Stimulated activated CD4-positive, alpha-beta T cell treated with anti-CD3 and anti-CD28 coated beads, Interleukin-1b, Interleukin-23, amount 100 ng/mL, for 4 hours (primary cell): Measurements from ENCODE around the gene CCDC30.
"Not testable (repeated sequence)": the region's sequence is repeated elsewhere in the genome, so short reads cannot be mapped to it uniquely, and the experiment has no call there.

Experiments used
- DNase-seq, 2 donors: peaks; one replicate each; pipeline ENCODE4 v3.0.0-alpha.2; 2020; ENCODE audit warnings: low read depth in 2 of 2

CCDC30 gene

GRCh38 chr1:42529724-42530181 lies 66.7 kb downstream of the CCDC30 start:
- DNase-seq: no peak

- no peak for DNase-seq
Measured at GRCh38 chr1:42531043-42531442, 68.0 kb downstream of the CCDC30 start.

GRCh38 chr1:42533101-42533863 lies 70.2 kb downstream of the CCDC30 start:
- no peak for DNase-seq

GRCh38 chr1:42541104-42541503 lies 78.0 kb downstream of the CCDC30 start:
- DNase-seq: no peak

GRCh38 chr1:42551180-42551579 lies 88.1 kb downstream of the CCDC30 start:
- no peak for DNase-seq

- no peak for DNase-seq
Measured at GRCh38 chr1:42551590-42551989, 88.5 kb downstream of the CCDC30 start.

- no peak for DNase-seq
Measured at GRCh38 chr1:42552636-42553035, 89.5 kb downstream of the CCDC30 start.

GRCh38 chr1:42557230-42557851 lies 94.3 kb downstream of the CCDC30 start:
- no peak for DNase-seq

GRCh38 chr1:42567038-42567437 lies 104.0 kb downstream of the CCDC30 start:
- no peak for DNase-seq

- DNase-seq: no peak
Measured at GRCh38 chr1:42576935-42577334, 113.8 kb downstream of the CCDC30 start.

- no peak for DNase-seq
Measured at GRCh38 chr1:42586016-42586415, 122.9 kb downstream of the CCDC30 start.

- no peak for DNase-seq
Measured at GRCh38 chr1:42587753-42588152, 124.7 kb downstream of the CCDC30 start.

GRCh38 chr1:42592811-42593210 lies 129.7 kb downstream of the CCDC30 start:
- no peak for DNase-seq

- DNase-seq: no peak
Measured at GRCh38 chr1:42593486-42594100, 130.5 kb downstream of the CCDC30 start.

GRCh38 chr1:42601472-42601871 lies 138.4 kb downstream of the CCDC30 start:
- no peak for DNase-seq

- DNase-seq: no peak
Measured at GRCh38 chr1:42613803-42614131, 150.7 kb downstream of the CCDC30 start.

- DNase-seq: no peak
Measured at GRCh38 chr1:42618866-42619265, 155.8 kb downstream of the CCDC30 start.

- DNase-seq: no peak
Measured at GRCh38 chr1:42620307-42620706, 157.2 kb downstream of the CCDC30 start.

GRCh38 chr1:42621180-42621579 lies 158.1 kb downstream of the CCDC30 start:
- not testable (repeated sequence) for DNase-seq

- DNase-seq: not testable (repeated sequence)
Measured at GRCh38 chr1:42627205-42627604, 164.1 kb downstream of the CCDC30 start.

GRCh38 chr1:42639116-42639515 lies 176.0 kb downstream of the CCDC30 start:
- DNase-seq: no peak

- no peak for DNase-seq
Measured at GRCh38 chr1:42646056-42646455, 183.0 kb downstream of the CCDC30 start.

- no peak for DNase-seq
Measured at GRCh38 chr1:42657201-42657600, 194.1 kb downstream of the CCDC30 start.
